ACHN (cell line): ENCODE data around the gene ZFPM1.

Experiments used
- DNase-seq: peaks from one replicate; pipeline ENCODE4 v3.0.0-alpha.2; 2015
- in situ Hi-C: cut with HindIII; loops from 2 replicates; pipeline ENCODE4 v1.10.0; 2017; ENCODE audit warnings: low sequenced_read_pairs, low pct_ligation_motif_present, low pct_unique_long_range_greater_than_20kb

ZFPM1 gene

GRCh38 chr16:88535857-88536222 lies 82.8 kb downstream of the ZFPM1 start:
- no peak for DNase-seq
- in situ Hi-C loops: loop anchor here (25.0 kb wide), 1 partner anchor 99 kb away; no protein-coding TSS in a partner anchor

DNA sequence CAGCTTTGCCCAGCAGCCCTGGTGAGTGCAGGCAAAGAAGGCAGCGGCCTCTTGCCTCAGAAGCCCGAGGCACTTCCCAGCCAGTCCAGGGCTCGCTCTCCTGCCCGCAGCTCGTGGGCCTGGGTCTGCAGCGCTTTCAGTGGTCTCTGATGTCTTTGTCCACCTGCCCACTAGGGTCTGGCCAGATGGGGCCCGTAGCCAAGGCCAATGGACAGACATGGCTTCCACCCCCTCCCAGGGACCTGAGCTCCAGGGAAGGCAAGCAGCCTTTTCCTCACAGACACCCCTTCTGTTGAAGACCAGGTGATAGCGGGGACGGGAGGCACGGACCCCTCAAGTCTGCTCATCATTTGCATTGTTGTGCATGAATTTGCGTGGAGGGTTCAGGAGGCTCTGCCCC lies 83.4 kb downstream of the ZFPM1 start:
- in situ Hi-C loops: loop anchor here (25.0 kb wide), 1 partner anchor 99 kb away; no protein-coding TSS in a partner anchor

GRCh38 chr16:88536971-88537751 lies 84.1 kb downstream of the ZFPM1 start:
- in situ Hi-C loops: loop anchor here (25.0 kb wide), 1 partner anchor 100 kb away; no protein-coding TSS in a partner anchor
- no peak for DNase-seq

More for the DNA sequence above, 83.4 kb downstream of the ZFPM1 start:
- DNase-seq: no peak

- DNase-seq: no peak
- in situ Hi-C loops: loop anchor here (25.0 kb wide), 1 partner anchor 101 kb away; no protein-coding TSS in a partner anchor
Measured at GRCh38 chr16:88537859-88538258, 84.8 kb downstream of the ZFPM1 start.

DNA sequence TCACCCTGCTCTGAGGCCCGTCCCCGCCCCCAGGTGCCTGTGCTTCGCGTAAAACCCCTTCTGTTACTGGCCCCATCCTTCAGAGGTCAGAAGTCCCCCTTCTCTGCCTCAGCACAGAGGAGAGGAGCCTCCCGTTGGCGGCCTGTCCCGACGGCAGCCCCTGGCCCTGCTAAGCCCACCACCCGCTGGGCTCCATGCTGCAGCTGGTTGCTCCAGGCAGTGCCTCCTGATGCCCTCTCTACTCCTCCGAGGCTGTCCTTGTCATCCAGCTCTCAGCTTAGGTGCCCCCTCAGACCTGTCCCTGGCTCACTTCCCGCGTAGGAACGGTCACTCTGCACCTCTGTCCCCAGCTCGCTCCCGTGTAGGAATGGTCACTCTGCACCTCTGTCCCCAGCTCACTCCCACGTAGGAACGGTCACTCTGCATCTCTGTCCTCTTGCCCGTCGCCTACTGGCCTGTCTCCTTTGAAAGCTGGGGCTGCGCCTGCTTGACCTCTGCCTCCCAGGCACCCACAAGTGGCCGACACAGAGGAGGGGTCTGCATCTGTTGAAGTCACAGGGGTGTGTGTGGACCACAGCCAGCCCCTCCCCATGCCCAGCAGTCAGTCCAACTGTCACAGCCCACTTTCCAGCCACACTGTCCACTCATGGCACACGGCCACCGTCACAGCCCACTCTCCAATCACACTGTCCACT lies 85.4 kb downstream of the ZFPM1 start:
- in situ Hi-C loops: loop anchor here (25.0 kb wide), 1 partner anchor 101 kb away; no protein-coding TSS in a partner anchor

GRCh38 chr16:88539261-88539651 lies 86.2 kb downstream of the ZFPM1 start:
- in situ Hi-C loops: loop anchor here (25.0 kb wide), 1 partner anchor 102 kb away; no protein-coding TSS in a partner anchor
- DNase-seq: no peak

More for the DNA sequence above, 85.4 kb downstream of the ZFPM1 start:
- no peak for DNase-seq

DNA sequence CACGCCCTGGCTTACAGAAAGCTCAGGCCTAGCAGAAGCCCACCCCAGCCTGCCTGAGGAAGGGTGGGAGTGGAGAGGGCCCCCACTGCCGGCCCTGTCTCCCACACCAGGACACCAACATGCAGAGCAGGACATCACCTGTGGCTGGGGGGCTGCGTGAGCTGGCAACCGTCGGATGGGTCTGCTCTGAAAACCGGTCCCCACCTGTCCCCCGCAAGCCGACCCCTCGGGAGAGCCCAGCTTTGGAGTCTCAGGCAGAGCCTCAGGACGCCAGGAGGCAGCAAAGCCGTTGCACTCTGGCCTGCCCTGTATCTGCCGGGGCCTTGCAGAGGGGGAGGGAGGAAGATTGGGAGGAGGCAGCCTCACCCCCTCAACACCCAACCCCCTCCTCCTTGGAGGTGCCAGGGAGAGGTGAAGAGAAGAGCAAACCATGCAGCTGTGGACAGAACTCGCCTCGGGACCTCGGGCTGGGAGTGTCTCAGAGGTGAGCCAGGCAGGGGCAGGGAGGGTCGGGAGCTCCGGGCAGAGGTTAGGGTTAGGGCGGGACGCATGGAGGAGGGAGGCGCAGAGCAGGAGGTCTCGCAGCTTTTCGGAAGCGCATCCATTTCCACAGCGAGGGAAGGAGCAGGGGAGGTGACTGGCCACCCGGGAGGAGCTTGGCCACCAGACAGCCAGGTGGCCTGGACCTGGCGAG lies 86.7 kb downstream of the ZFPM1 start:
- DNase-seq: no peak
- in situ Hi-C loops: loop anchor here (25.0 kb wide), 1 partner anchor 102 kb away; no protein-coding TSS in a partner anchor

DNA sequence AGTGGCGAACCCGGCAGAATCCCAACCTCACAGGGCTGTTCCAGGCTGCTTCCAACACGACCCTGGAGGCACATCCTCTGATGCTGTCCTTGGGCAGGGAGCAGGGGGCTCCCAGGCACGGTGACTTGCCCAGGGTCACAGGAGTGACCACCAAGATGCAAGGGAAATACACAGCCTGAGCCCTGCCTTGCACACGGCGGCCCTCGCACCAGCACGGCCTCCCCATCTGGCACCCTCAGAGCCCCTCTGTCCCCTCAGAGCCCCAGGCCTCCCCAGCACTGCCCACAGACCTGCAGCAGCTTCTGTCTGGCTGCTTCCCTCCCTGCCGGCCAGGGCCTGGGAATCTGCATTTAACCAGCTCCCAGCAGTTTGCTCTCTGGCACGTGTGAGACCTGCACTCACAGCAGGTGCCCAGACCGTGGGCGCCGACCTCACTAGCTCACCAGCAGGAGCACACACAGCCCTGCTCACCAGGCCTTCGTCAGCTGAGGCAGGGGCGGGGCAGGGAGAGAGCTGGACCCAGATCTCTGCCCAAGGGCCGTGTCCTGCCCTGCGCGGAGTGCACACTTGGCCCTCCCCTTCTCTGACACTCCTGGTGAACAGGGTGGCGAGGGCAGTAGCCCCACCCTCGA lies 87.4 kb downstream of the ZFPM1 start:
- in situ Hi-C loops: loop anchor here (25.0 kb wide), 1 partner anchor 103 kb away; no protein-coding TSS in a partner anchor
- DNase-seq: no peak

GRCh38 chr16:88541831-88542616 lies 88.9 kb downstream of the ZFPM1 start:
- DNase-seq: no peak
- in situ Hi-C loops: loop anchor here (25.0 kb wide), 1 partner anchor 105 kb away; no protein-coding TSS in a partner anchor

DNA sequence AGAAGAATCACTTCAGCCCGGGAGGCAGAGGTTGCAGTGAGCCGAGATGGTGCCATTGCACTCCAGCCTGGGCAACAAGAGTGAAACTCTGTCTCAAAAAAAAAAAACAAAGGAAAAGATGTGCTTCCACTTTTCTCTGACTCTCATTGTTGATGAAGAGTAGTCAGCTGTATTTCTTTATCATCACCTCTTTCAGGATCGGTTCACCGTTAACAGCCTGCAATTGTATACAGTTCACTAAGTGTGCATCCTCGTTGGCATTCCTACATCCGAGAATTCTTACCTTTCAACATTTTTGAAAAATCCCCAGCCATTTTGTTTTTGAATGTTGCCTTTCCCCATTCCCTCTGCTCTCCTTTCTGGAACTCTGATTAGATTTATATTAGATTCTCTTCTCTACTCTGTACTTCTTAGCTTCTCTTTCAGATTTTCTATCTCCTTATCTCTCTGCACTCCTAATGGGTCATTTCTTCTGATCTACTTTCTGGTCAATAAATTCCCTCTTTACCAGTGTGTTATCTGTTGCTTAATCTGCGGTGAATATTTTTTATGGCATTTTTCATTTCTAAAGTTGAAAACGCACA lies 90.2 kb downstream of the ZFPM1 start:
- in situ Hi-C loops: loop anchor here (25.0 kb wide), 1 partner anchor 106 kb away; no protein-coding TSS in a partner anchor
- DNase-seq: no peak

DNA sequence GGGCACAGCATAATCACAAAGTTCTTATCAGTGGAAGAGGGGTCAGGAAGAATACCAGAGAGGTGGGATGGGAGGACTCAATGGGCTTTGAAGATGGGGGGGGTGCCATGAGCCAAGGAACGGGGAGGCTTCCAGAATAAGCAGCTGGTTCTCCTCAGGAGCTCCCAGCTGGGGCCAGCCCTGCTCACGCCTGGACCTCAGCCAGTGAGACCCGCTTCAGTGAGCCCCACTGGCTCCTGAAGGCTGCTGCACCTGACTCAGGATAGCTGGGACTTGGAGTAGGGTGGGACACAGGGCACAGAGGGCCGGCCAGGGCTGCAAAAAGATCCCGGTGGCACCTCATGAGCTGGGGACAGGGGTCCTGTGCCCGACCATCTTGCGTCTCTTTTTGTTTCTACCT lies 92.7 kb downstream of the ZFPM1 start:
- no peak for DNase-seq
- in situ Hi-C loops: loop anchor here (25.0 kb wide), 1 partner anchor 108 kb away; no protein-coding TSS in a partner anchor

GRCh38 chr16:88548131-88548874 lies 95.2 kb downstream of the ZFPM1 start:
- DNase-seq: no peak
- in situ Hi-C loops: loop anchor here (25.0 kb wide), 1 partner anchor 111 kb away; no protein-coding TSS in a partner anchor

DNA sequence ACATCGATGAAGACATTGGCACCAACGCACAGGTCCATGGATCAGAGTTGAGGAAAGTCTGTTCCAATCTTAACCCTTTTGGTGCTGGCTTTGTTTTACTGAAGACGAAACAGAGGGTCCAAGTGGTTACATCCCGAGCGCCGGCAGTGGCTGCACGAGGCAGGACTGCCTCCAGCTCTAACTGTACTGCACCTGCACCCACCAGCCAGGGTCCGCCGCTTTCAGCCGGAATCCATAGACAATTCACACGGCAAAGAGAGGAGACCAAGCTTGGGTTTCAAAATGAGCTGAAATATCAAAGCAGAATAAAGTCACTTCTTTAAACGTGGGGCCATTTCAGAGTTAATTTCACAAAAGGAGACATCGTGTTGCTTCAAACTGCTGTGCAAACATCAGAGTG lies 95.9 kb downstream of the ZFPM1 start:
- DNase-seq: no peak
- in situ Hi-C loops: loop anchor here (25.0 kb wide), 1 partner anchor 112 kb away; no protein-coding TSS in a partner anchor

GRCh38 chr16:88549671-88550245 lies 96.7 kb downstream of the ZFPM1 start:
- in situ Hi-C loops: loop anchor here (25.0 kb wide), 1 partner anchor 112 kb away; no protein-coding TSS in a partner anchor
- no peak for DNase-seq

DNA sequence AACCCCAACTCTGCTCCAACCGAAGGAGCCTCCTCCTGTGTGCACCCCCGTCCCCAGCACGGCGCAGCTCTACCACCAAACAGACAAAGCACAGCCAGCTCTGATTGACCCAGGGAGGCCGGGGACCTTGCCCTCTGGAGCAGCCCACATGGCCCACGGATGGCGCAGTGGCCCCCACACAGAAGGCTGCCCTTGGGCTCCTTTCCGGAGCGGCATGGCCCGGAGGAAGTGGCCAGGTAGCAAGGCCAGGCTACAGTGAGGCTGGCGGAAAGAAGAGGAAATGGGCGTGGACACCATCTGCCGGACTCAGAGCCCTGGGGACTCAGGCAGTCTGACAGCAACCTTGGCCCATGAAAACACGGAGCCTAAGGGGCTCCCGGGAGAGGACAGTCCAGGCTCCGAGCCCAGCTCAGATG lies 97.2 kb downstream of the ZFPM1 start:
- in situ Hi-C loops: no loop called here
- DNase-seq: no peak

DNA sequence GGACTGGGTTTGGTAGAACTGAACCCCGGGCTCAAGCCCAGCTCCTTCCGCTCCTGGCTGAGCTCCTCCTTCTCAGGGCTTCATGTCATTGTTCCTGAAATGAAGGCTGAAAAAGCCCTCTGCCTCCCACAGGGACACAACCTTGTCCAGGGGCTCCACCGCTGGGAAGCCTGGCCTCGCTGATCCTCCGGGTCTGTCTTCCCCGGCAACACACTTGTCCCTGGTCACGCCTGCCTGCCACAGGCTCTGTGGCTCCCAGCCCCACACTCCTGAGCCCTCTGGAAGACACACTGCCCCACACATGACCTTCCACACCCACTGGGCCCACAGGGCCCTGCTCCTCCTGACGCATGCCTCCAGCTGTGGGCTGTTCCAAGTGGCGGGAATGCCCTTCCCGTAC lies 99.1 kb downstream of the ZFPM1 start:
- in situ Hi-C loops: no loop called here
- no peak for DNase-seq
